ENCODE measurements around the gene AGBL4.

AGBL4 gene

DNA sequence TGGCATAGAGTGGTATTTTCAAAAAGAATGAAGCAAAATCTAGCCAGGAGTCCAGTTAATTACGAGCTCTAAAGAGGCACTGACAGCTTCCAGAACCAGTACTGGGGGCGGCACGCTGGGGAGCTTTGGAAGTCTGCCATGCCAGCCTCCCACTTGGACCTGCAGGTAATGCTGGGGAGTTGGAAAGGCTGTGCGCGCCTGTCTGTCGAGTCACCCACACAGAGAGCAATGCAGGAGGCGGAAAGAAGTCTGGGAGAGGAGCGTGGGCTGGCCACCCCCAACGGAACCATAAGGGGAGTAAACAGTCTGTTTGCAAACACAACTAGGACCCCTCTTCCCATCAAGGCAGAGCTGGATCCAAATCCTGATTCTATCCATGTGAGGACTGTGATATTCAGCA, 1331.5 kb downstream of the AGBL4 start:
- Histone ChIP-seq H3K27ac (no peak overlapping the region), H3K9me3 (no peaks in the 10 kb centered on the region), H3K4me1 (no peaks in the 10 kb centered on the region), H3K36me3 (no peaks in the 10 kb centered on the region), H3K4me3 (no peak overlapping the region), H3K27me3 (peaks cover 0 to 3% of the 10 kb centered on the region in 2 donors)
- TF ChIP-seq, protein P1, sequence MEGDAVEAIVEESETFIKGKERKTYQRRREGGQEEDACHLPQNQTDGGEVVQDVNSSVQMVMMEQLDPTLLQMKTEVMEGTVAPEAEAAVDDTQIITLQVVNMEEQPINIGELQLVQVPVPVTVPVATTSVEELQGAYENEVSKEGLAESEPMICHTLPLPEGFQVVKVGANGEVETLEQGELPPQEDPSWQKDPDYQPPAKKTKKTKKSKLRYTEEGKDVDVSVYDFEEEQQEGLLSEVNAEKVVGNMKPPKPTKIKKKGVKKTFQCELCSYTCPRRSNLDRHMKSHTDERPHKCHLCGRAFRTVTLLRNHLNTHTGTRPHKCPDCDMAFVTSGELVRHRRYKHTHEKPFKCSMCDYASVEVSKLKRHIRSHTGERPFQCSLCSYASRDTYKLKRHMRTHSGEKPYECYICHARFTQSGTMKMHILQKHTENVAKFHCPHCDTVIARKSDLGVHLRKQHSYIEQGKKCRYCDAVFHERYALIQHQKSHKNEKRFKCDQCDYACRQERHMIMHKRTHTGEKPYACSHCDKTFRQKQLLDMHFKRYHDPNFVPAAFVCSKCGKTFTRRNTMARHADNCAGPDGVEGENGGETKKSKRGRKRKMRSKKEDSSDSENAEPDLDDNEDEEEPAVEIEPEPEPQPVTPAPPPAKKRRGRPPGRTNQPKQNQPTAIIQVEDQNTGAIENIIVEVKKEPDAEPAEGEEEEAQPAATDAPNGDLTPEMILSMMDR (IDR thresholded peaks at IDR 0.05), result no peak
- no peak for DNase-seq
- intact Hi-C loops (cut with DNase I; ENCODE audit: low total_unique reads), result no loop called here

GRCh38 chr1:48691429-48692001, 1332.2 kb downstream of the AGBL4 start:
- H3K27ac ChIP-seq, result no peak overlapping the region
- DNase-seq, result no peak
- no peak overlapping the region for H3K4me3 ChIP-seq
- H3K9me3 ChIP-seq, result no peaks in the 10 kb centered on the region
- no peaks in the 10 kb centered on the region for H3K4me1 ChIP-seq
- H3K27me3 ChIP-seq, result peaks cover 0 to 3% of the 10 kb centered on the region in 2 donors
- intact Hi-C loops (cut with DNase I; ENCODE audit: low total_unique reads), result no loop called here
- no peaks in the 10 kb centered on the region for H3K36me3 ChIP-seq
- TF ChIP-seq, protein P1 (IDR thresholded peaks at IDR 0.05), result no peak

- Histone ChIP-seq H3K4me1 (peaks cover 0 to 23% (median 14%) of the 10 kb centered on the region in 4 donors), H3K36me3 (no peaks in the 10 kb centered on the region)
- TF ChIP-seq, protein P1 (IDR thresholded peaks at IDR 0.05), result no peak
Observed at GRCh38 chr1:48688102-48688760, 1335.5 kb downstream of the AGBL4 start.

GRCh38 chr1:48687282-48688045, 1336.3 kb downstream of the AGBL4 start:
- Histone ChIP-seq H3K27me3 (peaks cover 0 to 1% of the 10 kb centered on the region in 2 donors), H3K27ac (no peak overlapping the region), H3K4me3 (no peak overlapping the region), H3K9me3 (no peaks in the 10 kb centered on the region), H3K4me1 (peaks cover 0 to 30% (median 18%) of the 10 kb centered on the region in 4 donors), H3K36me3 (no peaks in the 10 kb centered on the region)
- intact Hi-C loops (cut with DNase I; ENCODE audit: low total_unique reads), result no loop called here
- no peak for DNase-seq
- TF ChIP-seq, protein P1 (IDR thresholded peaks at IDR 0.05), result no peak

More at GRCh38 chr1:48688102-48688760, 1335.5 kb downstream of the AGBL4 start:
- no peaks in the 10 kb centered on the region for H3K9me3 ChIP-seq
- no peak for DNase-seq
- intact Hi-C loops (cut with DNase I; ENCODE audit: low total_unique reads), result no loop called here
- H3K27ac ChIP-seq, result no peak overlapping the region
- peaks cover 0 to 3% of the 10 kb centered on the region in 2 donors for H3K27me3 ChIP-seq
- no peak overlapping the region for H3K4me3 ChIP-seq

- Histone ChIP-seq H3K36me3 (no peaks in the 10 kb centered on the region), H3K4me1 (peaks cover 0 to 43% (median 28%) of the 10 kb centered on the region in 4 donors), H3K9me3 (no peaks in the 10 kb centered on the region), H3K27ac (no peak overlapping the region), H3K4me3 (no peak overlapping the region), H3K27me3 (no peaks in the 10 kb centered on the region)
- intact Hi-C loops (cut with DNase I; ENCODE audit: low total_unique reads), result no loop called here
- DNase-seq, result no peak
- TF ChIP-seq, protein P1 (IDR thresholded peaks at IDR 0.05), result no peak
Observed at GRCh38 chr1:48686159-48686558, 1337.6 kb downstream of the AGBL4 start.
